MM.1S (cell line): ENCODE data around the gene NHSL2.

ENCODE experiments used
- DNase-seq: peaks from one replicate; pipeline ENCODE4 v3.0.0-alpha.2; 2015
- H2AFZ ChIP-seq: fragments of 300-600 bp; sonication (generic); 2 replicates; pipeline ENCODE4 v1.6.0; 2016; ENCODE audit warnings: antibody characterized with exemption, low read length
- H3F3A ChIP-seq: fragments of 300-600 bp; sonication (generic); 2 replicates; pipeline ENCODE4 v1.6.1; 2016; ENCODE audit warnings: mild to moderate bottlenecking, antibody characterized with exemption, low read length, moderate library complexity, mixed read lengths; ENCODE audit not compliant: insufficient read depth
- H3K27ac ChIP-seq: fragments of 300-600 bp; sonication (generic); 2 replicates; pipeline ENCODE4 v1.5.1; 2016; ENCODE audit warnings: mild to moderate bottlenecking, low read length
- H3K27me3 ChIP-seq: fragments of 300-600 bp; sonication (generic); replicated peaks from 2 replicates; pipeline ENCODE4 v1.6.0; 2016; ENCODE audit warnings: low read length; ENCODE audit not compliant: insufficient read depth
- H3K36me3 ChIP-seq: fragments of 300-600 bp; sonication (generic); replicated peaks from 2 replicates; pipeline ENCODE4 v1.6.1; 2016; ENCODE audit warnings: mild to moderate bottlenecking, low read length, mixed read lengths; ENCODE audit not compliant: insufficient read depth
- H3K4me1 ChIP-seq: fragments of 300-600 bp; sonication (generic); 2 replicates; pipeline ENCODE4 v1.6.1; 2016; ENCODE audit warnings: low read length, mixed read lengths
- H3K4me2 ChIP-seq: fragments of 300-600 bp; sonication (generic); 2 replicates; pipeline ENCODE4 v1.6.0; 2016; ENCODE audit warnings: low read depth, low read length
- H3K4me3 ChIP-seq: fragments of 300-600 bp; sonication (generic); 2 replicates; pipeline ENCODE4 v1.5.1; 2016; ENCODE audit warnings: low read length, mixed read lengths
- H3K79me2 ChIP-seq: fragments of 300-600 bp; sonication (generic); 2 replicates; pipeline ENCODE4 v1.6.1; 2016; ENCODE audit warnings: mixed run types, low read length, mixed read lengths
- H3K9ac ChIP-seq: fragments of 300-600 bp; sonication (generic); 2 replicates; pipeline ENCODE4 v1.6.1; 2016; ENCODE audit warnings: low read length, mixed read lengths
- H3K9me2 ChIP-seq: fragments of 300-600 bp; sonication (generic); replicated peaks from 2 replicates; pipeline ENCODE4 v1.6.1; 2016; ENCODE audit warnings: mild to moderate bottlenecking, low read length, mixed read lengths; ENCODE audit not compliant: insufficient read depth
- H3K9me3 ChIP-seq: fragments of 300-600 bp; sonication (generic); replicated peaks from 2 replicates; pipeline ENCODE4 v1.6.1; 2016; ENCODE audit warnings: mild to moderate bottlenecking, low read length, mixed read lengths; ENCODE audit not compliant: insufficient read depth
- H4K20me1 ChIP-seq: fragments of 300-600 bp; sonication (generic); 2 replicates; pipeline ENCODE4 v1.6.1; 2016; ENCODE audit warnings: mild to moderate bottlenecking, low read length, moderate library complexity, mixed read lengths; ENCODE audit not compliant: insufficient read depth
- EZH2 ChIP-seq: fragments of 300-600 bp; sonication (generic); optimal IDR thresholded peaks from 2 replicates; pipeline ENCODE3; 2017; ENCODE audit warnings: low read depth, mild to moderate bottlenecking, antibody characterized with exemption, low read length, mixed read lengths
- EZH2phosphoT487 ChIP-seq: fragments of 300-600 bp; sonication (generic); IDR thresholded peaks from 2 replicates; pipeline ENCODE4 v1.6.1; 2018; ENCODE audit warnings: antibody characterized with exemption, low read length
- TF ChIP-seq, protein P1 (sequence below): fragments of 300-600 bp; sonication (generic); IDR thresholded peaks from 2 replicates; pipeline ENCODE4 v1.5.1; 2016; ENCODE audit warnings: antibody characterized with exemption, low read length, mixed read lengths

The NHSL2 gene

DNA sequence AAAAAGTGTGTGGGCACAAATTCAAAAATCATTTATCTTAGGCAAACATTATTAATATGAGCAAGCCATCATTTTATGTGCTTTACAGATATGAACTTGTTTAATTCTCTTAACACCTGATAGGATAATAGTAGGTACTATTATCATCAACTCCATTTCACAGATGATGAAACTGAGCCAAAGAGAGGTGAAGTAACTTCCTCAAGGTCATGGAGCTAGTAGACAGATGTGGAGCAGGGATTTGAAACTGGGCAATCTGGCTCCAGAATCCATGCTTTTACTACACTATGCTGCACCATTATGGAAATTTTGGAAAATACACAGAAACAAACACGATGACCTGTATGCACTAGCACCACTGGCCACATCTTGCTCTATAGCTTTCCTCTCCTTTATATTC is 269.9 kb downstream of the NHSL2 start:
- H3K9ac ChIP-seq = peak overlapping the region; percentile 57; the same call in 1 of the 2 replicates

DNA sequence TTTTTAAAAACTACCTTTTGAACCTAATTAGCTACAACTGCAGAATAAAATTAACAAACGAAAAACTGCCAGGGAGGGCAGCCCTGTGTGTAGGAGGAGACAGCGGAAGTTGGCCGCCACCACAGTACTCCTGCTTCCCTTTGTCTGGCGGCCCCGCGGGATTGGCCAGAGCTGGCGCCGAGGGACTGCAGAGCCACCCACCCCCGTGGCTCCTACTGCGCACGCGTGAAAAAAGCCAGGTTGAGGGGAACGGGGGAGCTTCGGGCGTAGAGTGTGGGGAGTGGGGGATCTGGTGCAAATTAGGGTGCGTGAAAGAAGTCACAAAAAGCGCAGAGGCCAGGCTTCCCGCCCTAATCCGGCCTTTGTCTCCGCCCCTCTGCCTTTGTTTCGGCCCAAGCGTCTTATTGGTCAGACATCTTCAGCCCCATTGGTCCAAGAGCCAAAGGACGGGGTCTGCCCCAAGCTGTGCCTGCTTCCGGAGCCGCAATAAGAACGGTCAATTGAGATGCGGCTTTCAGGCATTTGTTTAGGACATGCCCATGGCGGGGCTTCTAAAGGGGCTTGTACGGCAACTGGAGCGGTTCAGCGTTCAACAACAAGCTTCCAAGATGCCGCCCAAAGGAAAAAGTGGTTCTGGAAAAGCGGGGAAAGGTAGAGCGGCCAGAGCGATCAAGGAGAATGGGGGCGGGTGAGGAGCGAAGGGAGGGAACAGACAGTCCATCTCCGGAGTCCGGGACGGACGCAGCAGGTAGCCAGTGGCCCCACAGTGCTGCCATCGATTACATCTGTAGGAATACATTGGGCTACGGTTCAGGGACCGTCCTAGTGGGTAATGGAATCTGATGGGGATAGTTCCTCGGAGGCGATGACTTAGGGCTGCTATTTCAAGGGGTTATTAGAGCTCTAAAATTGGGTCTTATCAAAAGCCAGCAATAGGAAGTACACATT is 270.8 kb downstream of the NHSL2 start, which contains the start of gene PIN4:
PIN4 (plus strand) TSS at position 580 of the 948 bp plus-strand sequence; CDS start at position 609, 29 bp downstream.
- peak within 1 kb of the TSS; percentile 76 for H3K4me2 ChIP-seq
- H3K36me3 ChIP-seq = no peaks in the 10 kb centered on the region
- peaks cover 5% of the 10 kb centered on the region; the same call in 1 of the 2 replicates for H3K4me1 ChIP-seq
- no peaks in the 10 kb centered on the region for H3K27me3 ChIP-seq
- H3K9ac ChIP-seq = peak within 1 kb of the TSS; percentile 57
- H4K20me1 ChIP-seq = no peaks in the 10 kb centered on the region
- peak within 1 kb of the TSS; percentile 88 for H3K27ac ChIP-seq
- H3K79me2 ChIP-seq = peaks cover 25% of the 10 kb centered on the region
- peak within 1 kb of the TSS; percentile 67 for H2AFZ ChIP-seq
- no peaks in the 10 kb centered on the region for H3K9me3 ChIP-seq
- TF ChIP-seq, protein P1, sequence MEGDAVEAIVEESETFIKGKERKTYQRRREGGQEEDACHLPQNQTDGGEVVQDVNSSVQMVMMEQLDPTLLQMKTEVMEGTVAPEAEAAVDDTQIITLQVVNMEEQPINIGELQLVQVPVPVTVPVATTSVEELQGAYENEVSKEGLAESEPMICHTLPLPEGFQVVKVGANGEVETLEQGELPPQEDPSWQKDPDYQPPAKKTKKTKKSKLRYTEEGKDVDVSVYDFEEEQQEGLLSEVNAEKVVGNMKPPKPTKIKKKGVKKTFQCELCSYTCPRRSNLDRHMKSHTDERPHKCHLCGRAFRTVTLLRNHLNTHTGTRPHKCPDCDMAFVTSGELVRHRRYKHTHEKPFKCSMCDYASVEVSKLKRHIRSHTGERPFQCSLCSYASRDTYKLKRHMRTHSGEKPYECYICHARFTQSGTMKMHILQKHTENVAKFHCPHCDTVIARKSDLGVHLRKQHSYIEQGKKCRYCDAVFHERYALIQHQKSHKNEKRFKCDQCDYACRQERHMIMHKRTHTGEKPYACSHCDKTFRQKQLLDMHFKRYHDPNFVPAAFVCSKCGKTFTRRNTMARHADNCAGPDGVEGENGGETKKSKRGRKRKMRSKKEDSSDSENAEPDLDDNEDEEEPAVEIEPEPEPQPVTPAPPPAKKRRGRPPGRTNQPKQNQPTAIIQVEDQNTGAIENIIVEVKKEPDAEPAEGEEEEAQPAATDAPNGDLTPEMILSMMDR = no peak
- TF ChIP-seq EZH2 = no peak
- H3F3A ChIP-seq = no peaks in the 10 kb centered on the region
- DNase-seq = peak; percentile 94
- H3K9me2 ChIP-seq = no peaks in the 10 kb centered on the region
- H3K4me3 ChIP-seq = peak within 1 kb of the TSS; percentile 76

More for the DNA sequence above, 269.9 kb downstream of the NHSL2 start:
- TF ChIP-seq EZH2phosphoT487 = no peak
- TF ChIP-seq EZH2 = no peak
- TF ChIP-seq, protein P1 = no peak
- Histone ChIP-seq H3K9me3 (no peaks in the 10 kb centered on the region), H3K9me2 (no peaks in the 10 kb centered on the region), H3F3A (no peaks in the 10 kb centered on the region), H3K79me2 (peaks cover 25% of the 10 kb centered on the region), H3K27ac (peak overlapping the region; percentile 88; the same call in 1 of the 2 replicates), H3K4me3 (peak overlapping the region; percentile 76; the same call in 1 of the 2 replicates), H4K20me1 (no peaks in the 10 kb centered on the region), H2AFZ (peak overlapping the region; percentile 67), H3K27me3 (no peaks in the 10 kb centered on the region), H3K36me3 (no peaks in the 10 kb centered on the region), H3K4me2 (peak overlapping the region; percentile 76), H3K4me1 (peaks cover 5% of the 10 kb centered on the region; the same call in 1 of the 2 replicates)
- DNase-seq = no peak

DNA sequence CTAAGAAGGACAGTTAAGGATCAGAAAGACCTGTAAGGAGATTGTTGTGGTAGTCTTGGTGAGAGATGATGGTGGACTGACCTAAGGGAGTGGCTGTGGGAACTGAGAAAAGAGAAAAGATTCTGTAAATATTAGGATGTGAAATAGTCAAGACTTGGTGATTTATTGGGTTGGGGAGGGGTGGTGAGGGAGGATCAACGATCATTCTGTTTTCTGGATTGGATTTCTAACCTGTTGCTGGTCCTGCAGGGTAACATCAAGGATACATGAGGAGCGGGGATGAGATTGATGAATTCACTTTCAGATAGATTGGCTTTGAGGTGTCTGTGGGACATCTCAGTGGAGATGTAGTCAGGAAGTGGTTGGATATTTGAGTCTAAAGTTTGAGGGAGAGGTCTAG is 272.3 kb downstream of the NHSL2 start:
- H4K20me1 ChIP-seq = no peaks in the 10 kb centered on the region
- peak overlapping the region; percentile 69; the same call in 1 of the 2 replicates for H3K4me2 ChIP-seq
- no peak for DNase-seq
- no peak overlapping the region for H2AFZ ChIP-seq
- H3K9me2 ChIP-seq = no peaks in the 10 kb centered on the region
- H3K36me3 ChIP-seq = no peaks in the 10 kb centered on the region
- peaks cover 5% of the 10 kb centered on the region; the same call in 1 of the 2 replicates for H3K4me1 ChIP-seq
- no peak overlapping the region for H3K9ac ChIP-seq
- no peak overlapping the region for H3K4me3 ChIP-seq
- H3K9me3 ChIP-seq = no peaks in the 10 kb centered on the region
- H3K27me3 ChIP-seq = no peaks in the 10 kb centered on the region
- TF ChIP-seq EZH2 (no peak), EZH2phosphoT487 (no peak)
- TF ChIP-seq, protein P1 = no peak
- H3K79me2 ChIP-seq = peaks cover 25% of the 10 kb centered on the region
- no peaks in the 10 kb centered on the region for H3F3A ChIP-seq
- no peak overlapping the region for H3K27ac ChIP-seq
